HG03520 (cell line): ENCODE results near the gene RYK.

Experiments
- ATAC-seq: cut with Tn5 transposase; IDR thresholded peaks from one replicate; pipeline ENCODE4 v1.9.1; 2021; ENCODE audit warnings: mild to moderate bottlenecking, moderate library complexity; ENCODE audit not compliant: unreplicated experiment

The RYK gene

DNA sequence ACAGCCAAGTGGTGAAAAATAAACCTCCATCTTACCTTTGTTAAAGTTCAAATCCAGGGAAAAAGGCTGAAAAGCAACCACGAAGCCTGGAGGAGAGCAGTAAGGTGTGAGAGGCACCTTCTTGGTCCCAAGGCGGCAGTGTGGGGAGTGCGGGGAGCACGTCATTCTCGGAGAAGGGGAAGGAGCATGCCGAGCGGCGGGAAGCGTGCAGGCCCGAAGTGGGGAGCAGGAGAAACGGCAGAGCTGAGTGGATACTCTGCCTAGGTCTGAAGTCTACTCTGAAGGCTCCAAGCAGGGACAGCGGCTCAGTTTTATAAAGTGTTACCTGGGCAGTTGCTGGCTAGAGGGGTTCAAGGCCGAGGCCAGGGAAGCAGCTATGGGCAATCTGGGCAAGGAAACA is 96.9 kb downstream of the RYK start:
- ATAC-seq = no peak

DNA sequence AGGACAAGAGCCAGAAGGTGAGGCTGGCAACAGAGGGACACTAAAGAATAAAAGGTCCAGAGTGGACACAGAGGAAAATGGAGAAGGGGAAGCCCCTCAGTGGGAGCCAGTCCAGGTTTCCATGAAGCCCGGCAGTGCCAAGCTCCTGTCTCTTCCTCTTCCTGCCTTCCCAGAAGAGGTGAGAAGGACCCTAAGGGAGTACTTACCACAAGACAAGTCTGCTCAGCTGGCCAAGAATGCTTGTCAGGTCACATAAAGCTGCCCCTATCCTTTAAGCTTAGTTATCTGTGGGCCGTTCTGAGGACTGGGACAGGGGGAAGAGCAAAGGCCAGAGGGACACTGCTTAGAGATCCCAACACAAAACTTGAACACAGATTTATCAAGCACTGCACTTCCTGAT is 100.2 kb downstream of the RYK start:
- ATAC-seq = no peak

DNA sequence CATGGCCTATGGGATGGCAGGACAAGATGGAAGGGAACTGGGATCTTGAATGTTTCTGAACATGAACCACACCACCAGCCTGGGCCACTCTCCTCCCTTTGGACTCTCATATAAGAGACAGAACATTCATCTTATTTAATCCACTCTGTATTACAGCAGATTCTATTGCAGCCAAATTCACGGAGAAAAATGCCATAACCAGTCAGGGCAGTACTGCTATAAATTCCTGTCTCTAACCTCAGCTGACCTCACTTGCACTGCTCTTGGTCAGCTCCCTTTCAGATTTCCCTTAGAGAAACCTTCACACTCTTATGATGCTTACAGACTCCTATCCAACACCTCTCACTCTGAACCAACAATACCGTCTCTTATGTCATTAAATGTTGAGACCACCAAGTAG is 101.4 kb downstream of the RYK start:
- no peak for ATAC-seq

DNA sequence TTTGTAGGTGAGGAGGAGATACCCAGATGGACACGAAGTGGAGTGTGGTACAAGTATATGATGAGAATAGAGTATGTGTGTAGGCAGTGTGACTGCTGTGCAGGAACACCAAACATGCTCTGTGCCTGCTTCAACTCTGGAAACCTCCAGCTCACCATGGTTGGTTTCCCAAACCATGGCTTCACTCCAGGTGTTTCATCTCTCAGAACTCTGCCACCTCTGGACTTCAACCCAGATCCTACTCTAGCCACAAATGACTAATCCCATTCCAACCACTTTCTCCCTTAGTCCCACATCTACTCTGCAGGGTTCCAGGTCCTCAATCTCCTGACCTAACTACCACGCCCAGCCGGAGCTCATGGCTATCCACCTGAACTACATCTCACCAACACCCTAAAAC is 102.1 kb downstream of the RYK start:
- no peak for ATAC-seq

DNA sequence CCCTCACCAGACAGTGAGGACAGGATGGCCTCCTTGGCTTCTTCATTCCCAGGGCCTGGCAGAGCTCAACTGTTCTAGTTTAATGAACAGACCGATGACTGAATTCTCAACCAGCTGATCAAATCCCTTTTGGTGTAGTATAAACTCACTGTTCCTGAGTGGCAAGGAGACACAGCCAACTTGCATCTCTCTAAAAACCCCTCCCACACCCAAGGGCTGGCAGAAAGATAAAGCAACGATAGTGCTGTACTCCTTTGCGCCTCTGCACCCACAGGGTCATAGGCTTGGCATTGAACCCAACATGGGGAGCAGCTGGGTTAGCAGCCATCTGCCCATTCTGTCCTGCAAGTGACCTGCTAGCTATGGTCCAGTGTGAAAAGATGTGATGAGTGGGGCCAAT is 103.2 kb downstream of the RYK start:
- ATAC-seq = no peak

DNA sequence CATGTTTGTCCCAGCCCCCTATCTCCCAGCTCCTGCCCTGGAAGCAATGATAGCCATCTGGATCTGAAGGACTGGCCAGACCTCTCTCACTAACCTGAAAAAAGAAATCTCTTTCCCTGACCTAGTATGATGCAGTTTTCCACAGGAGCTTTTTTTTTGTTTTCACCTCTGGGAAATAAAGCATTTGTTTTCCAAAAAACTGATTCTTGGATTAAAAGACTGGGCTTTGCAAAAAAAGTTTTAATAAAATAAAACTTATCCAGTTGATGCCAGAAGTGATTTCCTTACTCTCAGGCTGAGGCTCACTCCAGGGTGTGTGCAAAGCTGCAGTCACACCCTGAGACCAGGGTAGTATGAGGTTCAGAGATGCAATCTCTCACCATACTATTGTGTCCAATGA is 104.0 kb downstream of the RYK start:
- ATAC-seq = no peak

DNA sequence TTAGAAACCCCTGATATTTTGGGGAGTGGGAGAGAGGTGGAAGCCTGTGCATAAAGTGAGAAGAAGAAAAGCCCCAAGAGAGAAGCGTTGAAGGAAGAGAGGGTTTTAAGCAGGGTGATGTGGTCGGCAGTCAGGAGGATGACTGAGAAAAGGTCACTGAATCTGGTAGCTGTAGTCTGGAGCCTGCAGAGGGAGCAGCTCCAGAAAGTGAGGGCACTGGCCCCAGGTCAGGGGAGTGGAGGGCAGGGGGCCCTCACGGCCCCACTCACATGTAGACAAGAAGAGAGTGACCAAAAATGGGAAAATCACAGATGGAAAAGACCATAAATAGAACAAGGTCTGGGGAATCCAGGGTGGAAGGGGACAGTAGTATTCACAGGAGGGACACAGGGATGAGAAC is 105.5 kb downstream of the RYK start:
- ATAC-seq = no peak

DNA sequence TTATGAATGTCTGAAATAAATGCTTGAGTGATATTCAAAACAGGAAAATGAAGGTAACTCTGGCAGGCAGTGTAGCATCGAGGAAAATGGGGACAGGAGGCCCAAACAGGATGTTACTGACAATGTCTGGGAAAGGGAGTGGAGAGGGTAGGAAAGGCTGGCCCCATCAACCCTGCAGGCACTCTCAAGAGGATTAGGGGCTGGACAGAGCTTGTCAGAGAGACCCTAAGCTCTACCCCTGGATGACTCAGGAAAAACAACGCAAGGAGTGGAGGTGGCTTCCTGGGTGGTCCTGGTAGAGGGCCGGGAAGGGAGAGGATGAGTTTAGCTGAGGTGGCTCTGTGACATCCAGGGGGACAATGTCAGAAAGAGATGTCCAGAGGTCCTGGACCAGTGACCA is 106.0 kb downstream of the RYK start:
- ATAC-seq = no peak

DNA sequence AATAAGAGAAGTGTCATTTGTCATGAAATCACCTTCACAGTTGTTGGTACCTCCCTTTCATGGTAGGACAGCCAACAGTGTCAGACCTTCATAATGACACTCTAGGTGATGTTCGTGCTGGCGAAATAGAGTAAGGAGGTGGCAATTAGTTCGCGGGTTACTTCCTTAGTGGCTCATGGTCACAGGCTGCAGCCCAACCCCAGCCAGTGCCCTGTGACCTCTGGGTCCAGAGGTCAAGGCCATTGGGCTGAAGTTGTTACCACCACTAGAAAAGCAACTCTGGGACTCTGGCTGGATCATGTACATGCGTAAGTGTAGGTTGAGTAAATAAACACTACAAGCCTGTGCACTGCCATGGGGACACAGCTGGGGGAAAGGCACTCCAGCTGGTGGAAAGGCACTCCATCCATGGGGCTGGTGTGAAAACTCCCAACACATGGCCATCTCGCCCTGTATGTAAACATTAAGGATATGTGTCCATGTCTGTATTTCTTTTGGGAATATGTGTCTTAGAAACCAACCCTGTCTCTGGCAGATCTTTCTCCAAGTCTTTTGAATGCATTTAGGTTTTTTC is 106.7 kb downstream of the RYK start:
- no peak for ATAC-seq

DNA sequence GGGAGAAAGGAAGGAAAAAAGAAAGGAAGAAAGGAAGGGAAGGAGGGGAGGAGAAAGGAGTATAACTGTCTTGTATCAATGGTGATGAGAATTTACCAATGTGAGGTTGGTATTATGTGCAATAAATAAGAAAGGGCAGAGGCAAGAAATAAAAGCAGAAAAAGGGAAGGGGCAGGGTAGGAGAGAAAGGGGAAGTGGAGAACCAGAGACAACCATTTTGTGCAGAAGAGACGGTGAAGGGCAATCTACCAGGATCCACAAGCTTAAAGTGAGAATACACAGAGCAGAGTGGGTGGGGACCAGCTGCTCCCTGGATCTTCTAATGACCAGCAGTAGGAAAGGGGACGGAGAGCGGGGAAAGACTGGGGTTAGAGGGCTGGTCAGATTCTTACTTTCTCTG is 114.1 kb downstream of the RYK start:
- ATAC-seq = no peak

DNA sequence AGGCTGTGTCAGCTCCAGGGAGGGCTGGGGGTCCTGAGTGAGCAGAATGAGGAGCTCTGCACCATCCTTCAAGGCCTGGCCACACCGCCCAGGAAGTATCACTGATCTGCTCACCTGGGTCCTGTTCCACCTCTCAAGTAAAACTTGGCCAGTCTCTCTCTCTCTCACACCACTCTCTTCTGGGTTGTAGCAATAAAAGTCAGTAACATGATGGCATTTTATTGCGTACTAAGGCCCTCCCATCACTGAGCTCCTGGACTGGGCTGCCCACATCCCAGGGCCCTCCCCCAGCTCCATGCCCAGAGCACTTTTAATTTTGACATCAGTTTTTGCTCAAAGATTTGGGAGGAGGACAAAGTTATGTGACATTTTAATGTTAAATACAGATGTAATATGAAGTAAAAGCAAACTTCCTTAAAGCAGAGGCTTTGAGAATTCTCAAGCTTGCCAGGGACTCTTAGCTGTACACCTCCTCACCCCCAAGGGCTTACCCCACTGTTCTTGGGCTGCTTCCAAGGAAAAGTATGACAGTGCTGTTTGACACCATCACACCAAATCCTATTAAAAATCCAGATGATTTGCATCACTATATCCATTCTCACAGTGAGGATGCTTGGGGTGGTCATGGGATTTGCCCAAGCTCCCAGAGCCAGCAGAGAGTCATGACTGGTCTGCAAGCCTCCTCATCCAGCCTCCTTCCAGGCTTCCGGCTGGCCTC is 115.8 kb downstream of the RYK start:
- no peak for ATAC-seq

DNA sequence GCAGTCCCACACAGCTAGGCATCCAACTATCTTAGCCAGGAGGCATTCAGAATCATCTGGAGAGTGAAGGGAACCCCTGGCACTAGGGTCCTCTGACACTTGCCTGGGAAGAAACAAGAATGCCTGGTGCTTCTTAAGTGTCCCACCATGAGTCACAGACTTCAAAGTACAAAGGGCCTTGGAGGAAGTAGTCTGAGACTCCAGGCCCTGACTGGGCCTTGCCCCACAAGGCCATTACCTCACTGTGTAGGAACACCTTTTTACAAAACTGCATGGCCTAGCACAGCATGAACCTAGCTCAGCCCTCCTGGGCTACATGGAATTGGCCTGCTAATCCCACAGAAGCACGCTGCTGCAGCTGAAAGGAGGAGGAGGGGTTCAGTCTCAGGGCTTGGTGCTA is 116.4 kb downstream of the RYK start:
- no peak for ATAC-seq

DNA sequence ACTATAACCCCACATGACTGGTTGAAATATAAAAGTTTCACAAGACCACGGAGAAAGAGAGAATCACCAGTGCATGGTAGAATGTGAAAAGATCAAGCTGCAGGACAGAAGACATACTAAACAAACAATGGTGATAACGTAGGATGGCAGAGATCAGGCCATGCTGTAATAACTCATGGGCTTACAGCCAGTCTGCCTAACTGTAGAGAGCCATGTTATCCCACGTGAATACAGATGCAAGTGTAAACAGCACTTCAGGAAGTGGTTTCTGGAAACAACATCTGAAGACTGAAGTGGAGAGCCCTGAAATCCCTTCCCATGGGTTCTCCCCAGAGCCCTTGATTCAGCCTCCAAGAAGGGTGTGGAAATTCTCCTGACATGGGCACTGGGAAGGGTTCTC is 117.7 kb downstream of the RYK start:
- no peak for ATAC-seq

DNA sequence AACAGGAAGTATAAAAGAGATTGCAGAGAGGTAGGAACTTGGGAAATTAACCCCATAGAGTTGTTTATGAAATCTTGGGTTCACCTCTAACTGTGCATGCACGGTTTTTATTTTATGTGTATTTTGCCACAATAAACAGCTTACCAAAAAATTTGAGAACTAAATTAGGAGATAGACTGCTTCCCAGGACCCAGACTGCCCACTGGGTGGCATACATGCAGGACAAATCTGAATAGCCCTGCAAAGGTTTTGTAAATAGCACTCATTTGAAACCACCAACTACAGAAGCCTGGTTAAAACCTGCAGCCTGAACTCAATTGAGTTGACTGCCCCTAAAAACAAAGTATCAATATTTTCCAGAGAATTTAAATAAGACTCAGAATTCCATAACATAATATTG is 124.5 kb downstream of the RYK start:
- ATAC-seq = no peak

DNA sequence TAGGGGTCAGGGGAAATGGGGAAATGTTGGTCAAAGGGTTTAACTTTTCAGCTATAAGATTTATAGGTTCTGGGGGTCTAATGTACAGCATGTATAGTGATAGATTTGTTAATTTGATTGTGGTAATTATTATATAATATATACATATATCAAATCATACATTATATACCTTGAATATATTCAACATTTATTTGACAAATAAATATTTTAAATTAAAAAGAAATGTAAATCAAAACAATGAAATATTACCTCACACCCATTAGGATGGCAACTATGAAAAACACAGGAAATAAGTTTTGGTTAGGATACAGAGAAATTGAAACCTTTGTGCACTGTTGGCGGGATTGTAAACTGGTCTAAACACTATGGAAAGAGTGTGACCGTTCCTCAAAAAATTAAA is 135.9 kb downstream of the RYK start:
- ATAC-seq = no peak

DNA sequence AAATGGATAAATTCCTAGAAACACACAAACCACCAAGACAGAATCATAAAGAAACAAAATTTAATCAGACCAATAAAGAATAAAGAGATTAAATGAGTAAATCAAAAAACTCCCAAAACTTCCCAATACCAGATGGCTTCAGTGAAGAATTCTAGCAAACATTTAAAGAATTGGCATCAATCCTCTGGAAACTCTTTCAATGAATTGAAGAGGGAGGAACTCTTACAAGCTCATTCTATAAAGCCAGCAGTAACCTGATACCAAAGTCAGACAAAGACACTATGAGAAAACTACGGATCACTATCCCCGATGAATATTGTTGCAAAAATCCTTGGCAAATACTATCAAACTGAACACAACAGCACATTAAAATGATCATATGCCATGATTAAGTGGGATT is 139.0 kb downstream of the RYK start:
- ATAC-seq = no peak

DNA sequence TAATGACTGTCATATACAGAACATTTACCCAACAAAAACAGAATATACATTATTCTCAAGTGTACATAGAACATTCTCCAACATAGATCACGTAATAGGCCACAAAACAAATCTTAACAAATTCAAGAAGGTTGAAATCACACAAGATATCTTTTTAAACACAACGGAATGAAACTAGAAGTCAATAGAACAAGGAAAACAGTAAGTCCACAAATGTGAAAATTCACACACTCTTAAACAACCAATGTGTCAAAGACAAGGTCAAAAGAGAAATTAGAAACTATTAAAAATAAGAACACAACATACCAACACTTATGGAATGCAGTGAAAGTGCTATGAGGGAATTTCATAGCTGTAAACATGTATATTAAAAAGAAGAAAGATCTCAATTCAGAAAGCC is 139.7 kb downstream of the RYK start:
- ATAC-seq = no peak
